IMR-90 (cell line): ENCODE results near the gene NUP93. TPM values are rescaled to one million over a fixed set of nuclear protein-coding genes. Genes with fewer than 3 reads are reported as not detected.

ENCODE experiments used
- ATAC-seq: fragments of 200-7000 bp; cut with Tn5 transposase; 2 replicates; pipeline ENCODE4 v1.9.1; 2020; ENCODE audit warnings: low read depth, mild to moderate bottlenecking, moderate library complexity
- BruUV-seq: library from RNA; stranded (reverse); fragments of 400-500 nt; replicated peaks from 2 replicates; lab custom pipeline; 2021; lab: Mats Ljungman, UMichigan
- CTCF ChIA-PET: fragments of 300-600 bp; formaldehyde crosslinking; extraction: SDS; loops from one replicate; lab custom pipeline; 2021; ENCODE audit warnings: antibody characterized with exemption; lab: Yijun Ruan, JAX
- POLR2A ChIA-PET: fragments of 300-600 bp; sonication (Branson Sonifier 250); formaldehyde crosslinking; loops from one replicate; lab custom pipeline; 2022; ENCODE audit warnings: antibody characterized with exemption; ENCODE audit not compliant: unreplicated experiment; lab: Charles Lee
- DNase-seq: peaks from one replicate; pipeline ENCODE4 v3.0.0; 2013
- H2AFZ ChIP-seq: replicated peaks from 2 replicates; pipeline ENCODE3; 2013; ENCODE audit warnings: low read length, mild to moderate bottlenecking; ENCODE audit not compliant: poor library complexity
- H2AK5ac ChIP-seq: 2 replicates; pipeline ENCODE4 v1.6.1; 2013; ENCODE audit warnings: low read depth, low read length, inconsistent platforms
- H2AK9ac ChIP-seq: replicated peaks from 2 replicates; pipeline ENCODE3; 2013; ENCODE audit warnings: mild to moderate bottlenecking, low read depth, low read length, moderate library complexity; ENCODE audit not compliant: poor library complexity
- H2BK120ac ChIP-seq: 2 replicates; pipeline ENCODE4 v1.6.1; 2013; ENCODE audit warnings: low read depth, low read length, inconsistent platforms
- H2BK15ac ChIP-seq: 3 replicates; pipeline ENCODE4 v1.6.1; 2013; ENCODE audit warnings: low read depth, low read length, inconsistent platforms
- H2BK20ac ChIP-seq: 2 replicates; pipeline ENCODE4 v1.6.1; 2013; ENCODE audit warnings: low read depth, mild to moderate bottlenecking, inconsistent platforms, low read length, moderate library complexity
- H2BK5ac ChIP-seq: 2 replicates; pipeline ENCODE4 v1.6.1; 2013; ENCODE audit warnings: mild to moderate bottlenecking, low read depth, low read length, inconsistent platforms; ENCODE audit not compliant: poor library complexity, severe bottlenecking
- H3K14ac ChIP-seq: replicated peaks from 2 replicates; pipeline ENCODE4 v1.6.1; 2013; ENCODE audit warnings: low read depth, low read length, inconsistent platforms
- H3K18ac ChIP-seq: 2 replicates; pipeline ENCODE4 v1.6.1; 2013; ENCODE audit warnings: low read depth, low read length, control low read depth
- H3K23ac ChIP-seq: 2 replicates; pipeline ENCODE4 v1.6.1; 2013; ENCODE audit warnings: low read depth, low read length, inconsistent platforms
- H3K27ac ChIP-seq: 2 replicates; pipeline ENCODE4 v1.5.1; 2013; ENCODE audit warnings: mild to moderate bottlenecking, control low read depth, low read length; ENCODE audit not compliant: insufficient read depth
- H3K27me3 ChIP-seq: 2 replicates; pipeline ENCODE4 v1.6.1; 2013; ENCODE audit warnings: low read length; ENCODE audit not compliant: control insufficient read depth, insufficient read depth
- H3K36me3 ChIP-seq: 2 replicates; pipeline ENCODE4 v1.6.1; 2013; ENCODE audit warnings: low read length, mixed read lengths; ENCODE audit not compliant: control insufficient read depth, insufficient read depth
- H3K4ac ChIP-seq: 2 replicates; pipeline ENCODE4 v1.6.1; 2013; ENCODE audit warnings: low read depth, low read length, inconsistent platforms
- H3K4me1 ChIP-seq: 2 replicates; pipeline ENCODE4 v1.6.1; 2013; ENCODE audit warnings: low read length, mixed read lengths; ENCODE audit not compliant: control insufficient read depth, insufficient read depth
- H3K4me2 ChIP-seq: 2 replicates; pipeline ENCODE4 v1.6.1; 2013; ENCODE audit warnings: low read depth, mild to moderate bottlenecking, control low read depth, low read length, moderate library complexity
- H3K4me3 ChIP-seq: 2 replicates; pipeline ENCODE4 v1.5.1; 2013; ENCODE audit warnings: low read depth, mild to moderate bottlenecking, control low read depth, low read length, moderate library complexity; ENCODE audit not compliant: insufficient read depth
- H3K56ac ChIP-seq: 2 replicates; pipeline ENCODE4 v1.6.1; 2013; ENCODE audit warnings: low read length, inconsistent platforms; ENCODE audit not compliant: insufficient read depth; ENCODE audit errors: extremely low read depth
- H3K79me1 ChIP-seq, 2 experiments: 2 replicates each; pipeline ENCODE4 v1.6.1; 2013; ENCODE audit warnings: low read length in 2 of 2, inconsistent platforms in 1 of 2, low read depth in 1 of 2
- H3K9ac ChIP-seq: 2 replicates; pipeline ENCODE4 v1.6.1; 2013; ENCODE audit warnings: low read depth, low read length, control low read depth
- H3K9me1 ChIP-seq: 2 replicates; pipeline ENCODE4 v1.6.1; 2013; ENCODE audit warnings: low read length, inconsistent platforms; ENCODE audit not compliant: insufficient read depth
- H3K9me3 ChIP-seq: 2 replicates; pipeline ENCODE4 v1.6.1; 2013; ENCODE audit warnings: low read length; ENCODE audit not compliant: control insufficient read depth, insufficient read depth
- H4K20me1 ChIP-seq: 2 replicates; pipeline ENCODE4 v1.6.1; 2013; ENCODE audit warnings: low read length, inconsistent platforms; ENCODE audit not compliant: insufficient read depth
- H4K5ac ChIP-seq: 2 replicates; pipeline ENCODE4 v1.6.1; 2013; ENCODE audit warnings: mild to moderate bottlenecking, low read depth, low read length, control low read depth
- H4K8ac ChIP-seq, 2 experiments: 2 replicates each; pipeline ENCODE4 v1.6.1; 2013; ENCODE audit warnings: low read depth in 2 of 2, low read length in 2 of 2, control low read depth in 1 of 2, inconsistent platforms in 1 of 2
- H4K91ac ChIP-seq: 2 replicates; pipeline ENCODE4 v1.6.1; 2013; ENCODE audit warnings: low read depth, low read length, inconsistent platforms; ENCODE audit not compliant: insufficient read depth
- CEBPB ChIP-seq: IDR thresholded peaks from 2 replicates; pipeline ENCODE4 v1.6.1; 2012; ENCODE audit warnings: low read depth, low read length, improper control_type of control experiment
- CHD1 ChIP-seq: IDR thresholded peaks from 2 replicates; pipeline ENCODE4 v1.6.1; 2012; ENCODE audit warnings: low read depth, low read length, improper control_type of control experiment
- CTCF ChIP-seq: conservative IDR thresholded peaks from 2 replicates; pipeline ENCODE4 v1.5.1; 2012; ENCODE audit warnings: mild to moderate bottlenecking, low read depth, low read length, improper control_type of control experiment
- ELK1 ChIP-seq: fragments of 150-350 bp; IDR thresholded peaks from 2 replicates; pipeline ENCODE4 v1.6.1; 2016; ENCODE audit warnings: low read depth, mild to moderate bottlenecking, low read length, moderate library complexity, borderline replicate concordance
- FOS ChIP-seq: fragments of 150-350 bp; IDR thresholded peaks from 2 replicates; pipeline ENCODE4 v1.6.1; 2016; ENCODE audit warnings: low read depth, low read length
- MAFK ChIP-seq: IDR thresholded peaks from 2 replicates; pipeline ENCODE4 v1.6.1; 2012; ENCODE audit warnings: low read depth, low read length, improper control_type of control experiment
- MAZ ChIP-seq: IDR thresholded peaks from 2 replicates; pipeline ENCODE4 v1.6.1; 2012; ENCODE audit warnings: low read depth, mild to moderate bottlenecking, low read length, improper control_type of control experiment, moderate library complexity, borderline replicate concordance
- MXI1 ChIP-seq: IDR thresholded peaks from 2 replicates; pipeline ENCODE4 v1.6.1; 2012; ENCODE audit warnings: low read depth, mild to moderate bottlenecking, low read length, moderate library complexity, borderline replicate concordance
- NFE2L2 ChIP-seq: fragments of 150-350 bp; IDR thresholded peaks from 2 replicates; pipeline ENCODE4 v1.6.1; 2016; ENCODE audit warnings: low read depth, mild to moderate bottlenecking, low read length
- POLR2A ChIP-seq: IDR thresholded peaks from 2 replicates; pipeline ENCODE4 v1.6.1; 2012; ENCODE audit warnings: mild to moderate bottlenecking, low read depth, low read length
- RAD21 ChIP-seq: IDR thresholded peaks from 2 replicates; pipeline ENCODE4 v1.6.1; 2012; ENCODE audit warnings: low read length, improper control_type of control experiment
- RCOR1 ChIP-seq: IDR thresholded peaks from 2 replicates; pipeline ENCODE4 v1.6.1; 2012; ENCODE audit warnings: mild to moderate bottlenecking, low read length, improper control_type of control experiment; ENCODE audit not compliant: insufficient replicate concordance
- RFX5 ChIP-seq: IDR thresholded peaks from 2 replicates; pipeline ENCODE4 v1.8.0; 2012; ENCODE audit warnings: low read depth, mild to moderate bottlenecking, low read length, moderate library complexity
- SMC3 ChIP-seq: fragments of 150-350 bp; IDR thresholded peaks from 2 replicates; pipeline ENCODE4 v1.6.1; 2016; ENCODE audit warnings: low read depth, mild to moderate bottlenecking, antibody characterized with exemption, low read length, moderate library complexity
- USF2 ChIP-seq: fragments of 150-350 bp; IDR thresholded peaks from 2 replicates; pipeline ENCODE4 v1.6.1; 2017; ENCODE audit warnings: mild to moderate bottlenecking, antibody characterized with exemption, low read length, low read depth
- WGBS, 2 experiments: methylation state at CpG; one replicate each; pipeline versions ENCODE4 v1.1.5 to v1.1.7; 2013; ENCODE audit warnings: missing lambda C conversion rate in 2 of 2; ENCODE audit not compliant: insufficient read length in 1 of 2; ENCODE audit errors: extremely low coverage in 2 of 2; 5-methylcytosine and 5-hydroxymethylcytosine counted together
- dilution Hi-C: fragments of 300-500 bp; cut with HindIII; formaldehyde crosslinking; loops from one replicate; pipeline ENCODE4 v1.14.3; 2018; ENCODE audit warnings: low sequenced_read_pairs; ENCODE audit not compliant: unreplicated experiment
- in situ Hi-C: fragments of 300-500 bp; cut with MboI; formaldehyde crosslinking; loops from 3 replicates; pipeline ENCODE4 v1.14.3; 2019; ENCODE audit warnings: low sequenced_read_pairs, inconsistent platforms, mixed read lengths
- intact Hi-C: fragments of 100-400 bp; cut with micrococcal nuclease; formaldehyde crosslinking; loops from 2 replicates; pipeline ENCODE4 v1.10.0; 2022
- polyA plus RNA-seq, 3 experiments: library from polyadenylated mRNA; depleted of rRNA; stranded (reverse); fragments of >200 nt; gene quantifications; 2 replicates each; pipeline ENCODE4 v1.2.3, GENCODE V29; 2012; ENCODE audit warnings: low replicate concordance in 1 of 3
- total RNA-seq: library from RNA; depleted of rRNA; stranded (reverse); fragments of >200 nt; gene quantifications from 2 replicates; pipeline ENCODE4 v1.2.3, GENCODE V29; 2012

The NUP93 gene
- total and polyA plus RNA-seq, 2 of the 4 experiments (the other 2 are of a cell fraction), result 54.6 to 72.6 TPM

- Histone ChIP-seq H4K91ac (no peak overlapping the region), H3K4me1 (no peaks in the 10 kb centered on the region), H3K23ac (no peak overlapping the region), H4K8ac (no peak overlapping the region), H3K56ac (no peak overlapping the region), H3K4me3 (no peak overlapping the region), H3K36me3 (no peaks in the 10 kb centered on the region), H3K4me2 (no peak overlapping the region), H2BK15ac (no peak overlapping the region), H3K27me3 (peaks cover 4% of the 10 kb centered on the region), H4K5ac (no peak overlapping the region), H2BK20ac (no peak overlapping the region), H3K4ac (no peak overlapping the region), H2AK9ac (no peak overlapping the region), H3K79me1 (no peaks in the 10 kb centered on the region), H2BK120ac (no peak overlapping the region), H2AK5ac (no peak overlapping the region), H4K20me1 (no peaks in the 10 kb centered on the region), H3K14ac (no peak overlapping the region), H2BK5ac (no peak overlapping the region), H3K9me3 (no peaks in the 10 kb centered on the region), H3K9me1 (no peaks in the 10 kb centered on the region), H2AFZ (no peak overlapping the region), H3K9ac (no peak overlapping the region), H3K18ac (no peak overlapping the region), H3K27ac (no peak overlapping the region)
- TF ChIP-seq FOS (no peak), NFE2L2 (no peak), CTCF (no peak), CHD1 (no peak), ELK1 (no peak), MXI1 (no peak), RAD21 (no peak), USF2 (no peak), SMC3 (no peak), RFX5 (no peak), MAFK (no peak), CEBPB (no peak), RCOR1 (no peak), POLR2A (no peak), MAZ (no peak)
- ATAC-seq (no peak), DNase-seq (no peak)
- ChIA-PET CTCF (no interaction called here), POLR2A (no interaction called here)
- whole genome bisulfite sequencing, 2 experiments, result 58% methylated on average over 2 of the region's 4 CpGs; no CpG with 5 or more reads in 1 of the 2 experiments
- dilution Hi-C loops (no loop called here), in situ Hi-C loops (loop anchor here (25.0 kb wide), 1 partner anchor 778 kb away; no protein-coding TSS in a partner anchor), intact Hi-C loops (no loop called here)
- BruUV-seq, result no TSS peak
Observed at GRCh38 chr16:56715126-56715525, 14.8 kb upstream of the NUP93 start.
